ENCODE results near the gene ZBBX. TPM values are rescaled to one million over a fixed set of nuclear protein-coding genes. Genes with fewer than 3 reads are reported as not detected.
A peak's percentile ranks its signal among the peaks of the same experiment; 100 is the strongest.

Gene ZBBX
- total RNA-seq, 1 experiment from 2014 or later, result not detected

- no peak overlapping the region for H2AFZ ChIP-seq (ENCODE audit: low read length)
- no peaks in the 10 kb centered on the region for H3K27me3 ChIP-seq (ENCODE audit: low read length)
- H3K36me3 ChIP-seq (ENCODE audit: low read depth, low read length), result no peaks in the 10 kb centered on the region
- DNase-seq, result peak; percentile 59
- intact Hi-C loops (cut with micrococcal nuclease), result loop anchor here (1.0 to 5.0 kb wide), 5 partner anchors 199 to 1334 kb away; no protein-coding TSS in a partner anchor
- H3K4me2 ChIP-seq (ENCODE audit: low read length), result no peak overlapping the region
- TF ChIP-seq, protein P1, sequence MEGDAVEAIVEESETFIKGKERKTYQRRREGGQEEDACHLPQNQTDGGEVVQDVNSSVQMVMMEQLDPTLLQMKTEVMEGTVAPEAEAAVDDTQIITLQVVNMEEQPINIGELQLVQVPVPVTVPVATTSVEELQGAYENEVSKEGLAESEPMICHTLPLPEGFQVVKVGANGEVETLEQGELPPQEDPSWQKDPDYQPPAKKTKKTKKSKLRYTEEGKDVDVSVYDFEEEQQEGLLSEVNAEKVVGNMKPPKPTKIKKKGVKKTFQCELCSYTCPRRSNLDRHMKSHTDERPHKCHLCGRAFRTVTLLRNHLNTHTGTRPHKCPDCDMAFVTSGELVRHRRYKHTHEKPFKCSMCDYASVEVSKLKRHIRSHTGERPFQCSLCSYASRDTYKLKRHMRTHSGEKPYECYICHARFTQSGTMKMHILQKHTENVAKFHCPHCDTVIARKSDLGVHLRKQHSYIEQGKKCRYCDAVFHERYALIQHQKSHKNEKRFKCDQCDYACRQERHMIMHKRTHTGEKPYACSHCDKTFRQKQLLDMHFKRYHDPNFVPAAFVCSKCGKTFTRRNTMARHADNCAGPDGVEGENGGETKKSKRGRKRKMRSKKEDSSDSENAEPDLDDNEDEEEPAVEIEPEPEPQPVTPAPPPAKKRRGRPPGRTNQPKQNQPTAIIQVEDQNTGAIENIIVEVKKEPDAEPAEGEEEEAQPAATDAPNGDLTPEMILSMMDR (conservative IDR thresholded peaks at IDR 0.05; ENCODE audit: low read depth, low read length), result peak; percentile 65
- no peak for TF ChIP-seq EZH2phosphoT487 (IDR thresholded peaks at IDR 0.05; ENCODE audit: borderline replicate concordance, low read length)
- H3K9ac ChIP-seq (ENCODE audit: low read length), result no peak overlapping the region
- H3K79me2 ChIP-seq (ENCODE audit: low read length), result no peaks in the 10 kb centered on the region
- peak; percentile 40; the same call in 1 of the 2 replicates for ATAC-seq
- H3K9me3 ChIP-seq (ENCODE audit: low read length), result no peaks in the 10 kb centered on the region
- no TSS peak for BruUV-seq (replicated peaks)
- H3K4me3 ChIP-seq (ENCODE audit: low read length), result no peak overlapping the region
- H4K20me1 ChIP-seq (ENCODE audit: low read length), result no peaks in the 10 kb centered on the region
- no peaks in the 10 kb centered on the region for H3K4me1 ChIP-seq (ENCODE audit: insufficient read depth, low read length)
- POLR2A ChIA-PET (ENCODE audit: unreplicated experiment), result no interaction called here
- no peak overlapping the region for H3K27ac ChIP-seq (ENCODE audit: low read length)
- CTCF ChIA-PET, result interaction anchor here (0.7 kb wide), 1 partner anchor 334 kb away, joined by 3 read pairs; no protein-coding TSS in a partner anchor
- H3K9me2 ChIP-seq (replicated peaks; ENCODE audit: low read length), result no peaks in the 10 kb centered on the region
- no peaks in the 10 kb centered on the region for H3F3A ChIP-seq (ENCODE audit: low read length, unreplicated experiment)
Measured at GRCh38 chr3:167350245-167350862, 29.7 kb downstream of the ZBBX start.

- DNase-seq (no peak), ATAC-seq (no peak)
- intact Hi-C loops (cut with micrococcal nuclease), result loop anchor here (10.0 kb wide), 1 partner anchor 101 kb away; no protein-coding TSS in a partner anchor
- POLR2A ChIA-PET (ENCODE audit: unreplicated experiment), result interaction anchor here (0.6 kb wide), 1 partner anchor 377 kb away, joined by 3 read pairs; no protein-coding TSS in a partner anchor
- Histone ChIP-seq H3K4me1 (ENCODE audit: insufficient read depth, low read length) (no peaks in the 10 kb centered on the region), H3K27ac (ENCODE audit: low read length) (no peak overlapping the region), H3K4me2 (ENCODE audit: low read length) (no peak overlapping the region), H3K36me3 (ENCODE audit: low read depth, low read length) (no peaks in the 10 kb centered on the region), H3K4me3 (ENCODE audit: low read length) (no peak overlapping the region), H2AFZ (ENCODE audit: low read length) (no peak overlapping the region), H3K27me3 (ENCODE audit: low read length) (no peaks in the 10 kb centered on the region), H3K9me3 (ENCODE audit: low read length) (no peaks in the 10 kb centered on the region), H3K9me2 (replicated peaks; ENCODE audit: low read length) (no peaks in the 10 kb centered on the region), H4K20me1 (ENCODE audit: low read length) (0 out of 2 replicates have a peak, but pooled peaks cover 4% of the 10 kb centered on the region), H3K79me2 (ENCODE audit: low read length) (no peaks in the 10 kb centered on the region), H3K9ac (ENCODE audit: low read length) (no peak overlapping the region), H3F3A (ENCODE audit: low read length, unreplicated experiment) (no peaks in the 10 kb centered on the region)
- TF ChIP-seq, protein P1 (conservative IDR thresholded peaks at IDR 0.05; ENCODE audit: low read depth, low read length), result no peak
- TF ChIP-seq EZH2 (IDR thresholded peaks at IDR 0.05; ENCODE audit: low read length, unreplicated experiment) (no peak), EZH2phosphoT487 (IDR thresholded peaks at IDR 0.05; ENCODE audit: borderline replicate concordance, low read length) (no peak)
- BruUV-seq (replicated peaks), result no TSS peak
- CTCF ChIA-PET, result interaction anchor here (0.8 kb wide), 1 partner anchor 250 kb away, joined by 3 read pairs; no protein-coding TSS in a partner anchor
Measured at GRCh38 chr3:167346171-167346570, 33.9 kb downstream of the ZBBX start.

Data from PC-3 (cell line).